Esophagus muscularis mucosa (tissue), 4 donors: Measurements from ENCODE around the gene UNC119B. TPM values are rescaled to one million over a fixed set of nuclear protein-coding genes. Genes with fewer than 3 reads are reported as not detected.

Source experiments
- DNase-seq: peaks from one replicate; pipeline ENCODE4 v3.0.0-alpha.2; 2017; ENCODE audit errors: extremely low spot score
- H3K27ac ChIP-seq, 4 donors: fragments of 200-600 bp; sonication (generic); replicated peaks in 1 of 4; 1 replicate in 3 of 4; 2 replicates in 1 of 4; pipeline ENCODE4 v1.5.1; 2016 to 2019; ENCODE audit warnings: mild to moderate bottlenecking in 1 of 4
- H3K27me3 ChIP-seq, 4 donors: fragments of 200-600 bp; sonication (generic); one replicate each; pipeline versions ENCODE4 v1.5.1 to v1.6.0; 2016 to 2019
- H3K36me3 ChIP-seq, 4 donors: fragments of 200-600 bp; sonication (generic); one replicate each; pipeline ENCODE4 v1.5.1; 2016 to 2019
- H3K4me1 ChIP-seq, 4 donors: fragments of 200-600 bp; sonication (generic); one replicate each; pipeline ENCODE4 v1.5.1; 2016 to 2019
- H3K4me3 ChIP-seq, 4 donors: fragments of 200-600 bp; sonication (generic); 1 replicate in 2 of 4; 2 replicates in 2 of 4; pipeline ENCODE4 v1.5.1; 2016 to 2019; ENCODE audit warnings: mild to moderate bottlenecking in 4 of 4, moderate library complexity in 1 of 4
- H3K9me3 ChIP-seq, 4 donors: fragments of 200-600 bp; sonication (generic); 1 replicate in 3 of 4; 2 replicates in 1 of 4; pipeline ENCODE4 v1.5.1; 2016 to 2019
- EP300 ChIP-seq: sonication (generic); formaldehyde crosslinking; IDR thresholded peaks from one replicate; pipeline ENCODE4 v1.6.1; 2017; ENCODE audit warnings: antibody characterized with exemption
- POLR2A ChIP-seq: fragments of 450-650 bp; IDR thresholded peaks from one replicate; pipeline ENCODE4 v1.6.1; 2017; ENCODE audit warnings: antibody characterized with exemption, moderate library complexity, mild to moderate bottlenecking, low read depth
- POLR2AphosphoS5 ChIP-seq, 2 donors: sonication (generic); formaldehyde crosslinking; IDR thresholded peaks; one replicate each; pipeline ENCODE4 v1.6.1; 2017; ENCODE audit warnings: antibody characterized with exemption in 2 of 2
- WGBS: methylation state at CpG from one replicate; pipeline ENCODE4 v1.1.5; 2018; 5-methylcytosine and 5-hydroxymethylcytosine counted together
- intact Hi-C: fragments of 100-400 bp; cut with DNase I; formaldehyde crosslinking; loops from one replicate; pipeline ENCODE4 v1.15.1; 2023
- total RNA-seq, 4 donors: library from RNA; depleted of rRNA; stranded (reverse); fragments of >200 nt; gene quantifications; one replicate each; pipeline versions ENCODE4 v1.1.0 to v1.2.1, GENCODE V29; 2016
- TF ChIP-seq, protein P1 (sequence below), 3 experiments: fragments of 200-600 bp in 2 of 3; fragments of 450-650 bp in 1 of 3; sonication (generic) in 2 of 3; IDR thresholded peaks; one replicate each; pipeline ENCODE4 v1.5.1; 2017 to 2019; ENCODE audit warnings: antibody characterized with exemption in 3 of 3, mild to moderate bottlenecking in 2 of 3, moderate library complexity in 1 of 3

Gene UNC119B
- total RNA-seq: 10 to 100 TPM; 20.0 to 30.8 (median 28.5) TPM

- H3K9me3 ChIP-seq: no peaks in the 10 kb centered on the region
- peaks cover 17 to 36% (median 33%) of the 10 kb centered on the region in 4 donors for H3K4me1 ChIP-seq
- intact Hi-C loops: loop anchor here (2.0 kb wide), 1 partner anchor 21 kb away; no protein-coding TSS in a partner anchor
- H3K4me3 ChIP-seq: peak within 1 kb of the TSS; percentile 70 to 97 (median 80)
- no peak for DNase-seq
- WGBS: 0% methylated on average over 8 of the region's 76 CpGs
- TF ChIP-seq POLR2AphosphoS5 (IDR thresholded peaks at IDR 0.05) (peak; percentile 56 to 60), POLR2A (no peak), EP300 (no peak)
- TF ChIP-seq, protein P1, sequence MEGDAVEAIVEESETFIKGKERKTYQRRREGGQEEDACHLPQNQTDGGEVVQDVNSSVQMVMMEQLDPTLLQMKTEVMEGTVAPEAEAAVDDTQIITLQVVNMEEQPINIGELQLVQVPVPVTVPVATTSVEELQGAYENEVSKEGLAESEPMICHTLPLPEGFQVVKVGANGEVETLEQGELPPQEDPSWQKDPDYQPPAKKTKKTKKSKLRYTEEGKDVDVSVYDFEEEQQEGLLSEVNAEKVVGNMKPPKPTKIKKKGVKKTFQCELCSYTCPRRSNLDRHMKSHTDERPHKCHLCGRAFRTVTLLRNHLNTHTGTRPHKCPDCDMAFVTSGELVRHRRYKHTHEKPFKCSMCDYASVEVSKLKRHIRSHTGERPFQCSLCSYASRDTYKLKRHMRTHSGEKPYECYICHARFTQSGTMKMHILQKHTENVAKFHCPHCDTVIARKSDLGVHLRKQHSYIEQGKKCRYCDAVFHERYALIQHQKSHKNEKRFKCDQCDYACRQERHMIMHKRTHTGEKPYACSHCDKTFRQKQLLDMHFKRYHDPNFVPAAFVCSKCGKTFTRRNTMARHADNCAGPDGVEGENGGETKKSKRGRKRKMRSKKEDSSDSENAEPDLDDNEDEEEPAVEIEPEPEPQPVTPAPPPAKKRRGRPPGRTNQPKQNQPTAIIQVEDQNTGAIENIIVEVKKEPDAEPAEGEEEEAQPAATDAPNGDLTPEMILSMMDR (IDR thresholded peaks at IDR 0.05): no peak
- no peaks in the 10 kb centered on the region for H3K27me3 ChIP-seq
- peaks cover 0 to 27% (median 19%) of the 10 kb centered on the region in 4 donors for H3K36me3 ChIP-seq
- H3K27ac ChIP-seq: peak within 1 kb of the TSS; percentile 89 to 93 (median 91)
These were observed at the start of gene UNC119B for GRCh38 chr12:120710031-120710804. TSS of gene UNC119B (plus strand) at chr12:120710458. CDS start at chr12:120710475, 17 bp downstream.

- Histone ChIP-seq H3K4me1 (no peaks in the 10 kb centered on the region), H3K27ac (no peak overlapping the region), H3K9me3 (no peaks in the 10 kb centered on the region), H3K27me3 (no peaks in the 10 kb centered on the region), H3K36me3 (peaks cover 0 to 37% (median 7%) of the 10 kb centered on the region in 4 donors), H3K4me3 (no peak overlapping the region)
- DNase-seq: no peak
- intact Hi-C loops: no loop called here
- 60% methylated on average over 2 of the region's 2 CpGs for WGBS
- TF ChIP-seq POLR2AphosphoS5 (IDR thresholded peaks at IDR 0.05): no peak
- no peak for TF ChIP-seq POLR2A
- TF ChIP-seq, protein P1 (IDR thresholded peaks at IDR 0.05): no peak
- no peak for TF ChIP-seq EP300
These were observed 48.8 kb upstream of the UNC119B start for GRCh38 chr12:120661432-120661831.

DNA sequence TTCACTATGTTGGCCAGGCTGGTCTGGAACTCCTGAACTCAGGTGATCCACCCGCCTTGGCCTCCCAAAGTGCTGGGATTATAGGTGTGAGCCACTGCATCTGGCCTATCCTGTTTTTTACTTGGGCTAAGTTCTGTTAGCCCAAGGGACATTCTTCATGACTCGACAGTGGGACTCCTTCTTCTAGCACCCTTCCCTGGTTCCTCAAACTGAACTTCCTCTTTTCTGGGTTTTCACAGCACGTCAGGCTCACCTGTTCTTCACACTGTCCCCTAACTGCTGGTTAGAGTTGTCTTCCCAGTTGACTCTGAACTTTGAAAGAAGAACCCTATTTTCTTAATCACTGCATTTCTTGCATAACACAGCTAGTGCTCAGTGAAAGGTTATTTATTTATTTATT lies 47.4 kb upstream of the UNC119B start:
- H3K27me3 ChIP-seq: no peaks in the 10 kb centered on the region
- TF ChIP-seq EP300 (no peak), POLR2A (no peak), POLR2AphosphoS5 (IDR thresholded peaks at IDR 0.05) (no peak)
- TF ChIP-seq, protein P1 (IDR thresholded peaks at IDR 0.05): no peak
- no peak for DNase-seq
- intact Hi-C loops: no loop called here
- no peaks in the 10 kb centered on the region for H3K4me1 ChIP-seq
- H3K9me3 ChIP-seq: no peaks in the 10 kb centered on the region
- 85% methylated on average over 3 of the region's 3 CpGs for WGBS
- peaks cover 0 to 37% (median 7%) of the 10 kb centered on the region in 4 donors for H3K36me3 ChIP-seq
- H3K27ac ChIP-seq: no peak overlapping the region
- no peak overlapping the region for H3K4me3 ChIP-seq

DNA sequence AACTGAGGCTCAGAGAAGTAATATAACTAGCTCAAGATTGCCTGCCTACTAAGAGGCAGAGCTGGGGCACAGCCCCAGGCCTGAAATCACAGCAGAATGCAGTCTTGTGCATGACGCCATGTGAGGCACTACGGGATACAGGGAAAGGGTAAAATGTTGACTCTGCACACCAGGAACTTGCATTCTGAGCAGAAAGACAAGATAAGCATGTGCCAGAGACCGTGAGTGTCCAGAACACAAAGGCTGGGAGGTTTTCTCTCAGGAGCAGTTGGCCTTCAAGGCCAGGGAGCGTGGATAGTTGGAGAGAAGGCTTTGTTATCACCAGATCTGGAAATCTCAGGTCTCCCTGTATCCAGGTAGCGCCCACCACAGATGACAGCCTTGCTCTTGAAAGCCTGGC lies 46.5 kb upstream of the UNC119B start:
- WGBS: 92% methylated on average over 5 of the region's 5 CpGs
- intact Hi-C loops: no loop called here

More for the DNA sequence above, 46.5 kb upstream of the UNC119B start:
- no peaks in the 10 kb centered on the region for H3K27me3 ChIP-seq
- no peak overlapping the region for H3K27ac ChIP-seq
- H3K4me3 ChIP-seq: no peak overlapping the region
- no peaks in the 10 kb centered on the region for H3K9me3 ChIP-seq
- DNase-seq: no peak
- TF ChIP-seq, protein P1 (IDR thresholded peaks at IDR 0.05): no peak
- TF ChIP-seq POLR2A: no peak
- no peak for TF ChIP-seq POLR2AphosphoS5 (IDR thresholded peaks at IDR 0.05)
- TF ChIP-seq EP300: no peak
- peaks cover 0 to 37% (median 7%) of the 10 kb centered on the region in 4 donors for H3K36me3 ChIP-seq
- H3K4me1 ChIP-seq: peaks cover 0 to 2% (median under 1%) of the 10 kb centered on the region in 4 donors
